ENCODE data around the gene LAPTM4A. TPM values are rescaled to one million over a fixed set of nuclear protein-coding genes. Genes with fewer than 3 reads are reported as not detected.
A peak's percentile ranks its signal among the peaks of the same experiment; 100 is the strongest.

LAPTM4A gene
- total RNA-seq, 6 experiments from 2014 or later: 80.0 to 143 (median 126) TPM

DNA sequence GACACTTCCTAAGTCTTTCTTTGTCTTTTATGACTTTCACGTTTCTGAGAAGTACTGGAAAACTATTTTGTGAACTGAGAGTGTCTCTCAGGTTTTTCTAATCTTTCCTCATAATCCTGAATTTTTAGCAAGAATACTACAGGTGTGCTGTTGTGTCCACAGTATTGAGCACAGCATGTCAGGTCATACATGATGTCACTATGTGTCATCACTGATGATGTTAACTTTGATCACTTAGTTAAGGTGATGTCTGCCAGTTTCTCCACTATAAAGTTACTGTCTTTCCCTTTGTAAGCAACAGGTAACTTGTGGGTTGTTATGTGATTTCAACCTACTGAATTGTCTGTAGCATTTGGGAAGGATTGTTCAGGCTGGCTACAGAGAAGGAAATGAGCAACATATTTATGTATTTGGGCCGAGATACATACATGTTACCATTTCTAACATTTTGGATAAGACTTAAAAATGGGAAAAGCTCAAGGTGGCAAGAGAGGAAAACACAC is 50.0 kb downstream of the LAPTM4A start:
- TF ChIP-seq, protein P1, sequence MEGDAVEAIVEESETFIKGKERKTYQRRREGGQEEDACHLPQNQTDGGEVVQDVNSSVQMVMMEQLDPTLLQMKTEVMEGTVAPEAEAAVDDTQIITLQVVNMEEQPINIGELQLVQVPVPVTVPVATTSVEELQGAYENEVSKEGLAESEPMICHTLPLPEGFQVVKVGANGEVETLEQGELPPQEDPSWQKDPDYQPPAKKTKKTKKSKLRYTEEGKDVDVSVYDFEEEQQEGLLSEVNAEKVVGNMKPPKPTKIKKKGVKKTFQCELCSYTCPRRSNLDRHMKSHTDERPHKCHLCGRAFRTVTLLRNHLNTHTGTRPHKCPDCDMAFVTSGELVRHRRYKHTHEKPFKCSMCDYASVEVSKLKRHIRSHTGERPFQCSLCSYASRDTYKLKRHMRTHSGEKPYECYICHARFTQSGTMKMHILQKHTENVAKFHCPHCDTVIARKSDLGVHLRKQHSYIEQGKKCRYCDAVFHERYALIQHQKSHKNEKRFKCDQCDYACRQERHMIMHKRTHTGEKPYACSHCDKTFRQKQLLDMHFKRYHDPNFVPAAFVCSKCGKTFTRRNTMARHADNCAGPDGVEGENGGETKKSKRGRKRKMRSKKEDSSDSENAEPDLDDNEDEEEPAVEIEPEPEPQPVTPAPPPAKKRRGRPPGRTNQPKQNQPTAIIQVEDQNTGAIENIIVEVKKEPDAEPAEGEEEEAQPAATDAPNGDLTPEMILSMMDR (IDR thresholded peaks at IDR 0.05): no peak
- TF ChIP-seq POLR2A (IDR thresholded peaks at IDR 0.05): no peak
- no peaks in the 10 kb centered on the region for H3K4me1 ChIP-seq
- H3K9me3 ChIP-seq: no peaks in the 10 kb centered on the region
- 68% methylated on average over 2 of the region's 2 CpGs for WGBS (ENCODE audit: insufficient coverage, low coverage, low lambda C conversion rate, missing lambda C conversion rate)
- H3K36me3 ChIP-seq: no peaks in the 10 kb centered on the region
- H3K4me3 ChIP-seq: no peak overlapping the region
- H3K27ac ChIP-seq: no peak overlapping the region
- no peak for DNase-seq
- no peak for ATAC-seq
- intact Hi-C loops (cut with DNase I): no loop called here
- no peaks in the 10 kb centered on the region for H3K27me3 ChIP-seq

- Histone ChIP-seq H3K36me3 (no peaks in the 10 kb centered on the region), H3K27me3 (no peaks in the 10 kb centered on the region), H3K9me3 (no peaks in the 10 kb centered on the region), H3K4me3 (no peak overlapping the region), H3K27ac (no peak overlapping the region), H3K4me1 (peaks cover 0 to 11% (median 0%) of the 10 kb centered on the region in 4 donors)
- no peak for TF ChIP-seq POLR2A (IDR thresholded peaks at IDR 0.05)
- TF ChIP-seq, protein P1 (IDR thresholded peaks at IDR 0.05): no peak
- intact Hi-C loops (cut with DNase I): no loop called here
- DNase-seq (no peak), ATAC-seq (no peak)
Observed at GRCh38 chr2:19993731-19994130, 57.7 kb downstream of the LAPTM4A start.

GRCh38 chr2:19991895-19992294 is 59.5 kb downstream of the LAPTM4A start:
- intact Hi-C loops (cut with DNase I): no loop called here
- H3K36me3 ChIP-seq: no peaks in the 10 kb centered on the region
- no peaks in the 10 kb centered on the region for H3K9me3 ChIP-seq
- no peak overlapping the region for H3K27ac ChIP-seq
- peaks cover 0 to 13% (median 0%) of the 10 kb centered on the region in 4 donors for H3K4me1 ChIP-seq
- DNase-seq: no peak
- TF ChIP-seq, protein P1 (IDR thresholded peaks at IDR 0.05): no peak
- no peak for TF ChIP-seq POLR2A (IDR thresholded peaks at IDR 0.05)
- no peaks in the 10 kb centered on the region for H3K27me3 ChIP-seq
- no peak overlapping the region for H3K4me3 ChIP-seq
- no peak for ATAC-seq
- WGBS (ENCODE audit: insufficient coverage, low coverage, low lambda C conversion rate, missing lambda C conversion rate): 65% methylated on average over 1 of the region's 1 CpG

DNA sequence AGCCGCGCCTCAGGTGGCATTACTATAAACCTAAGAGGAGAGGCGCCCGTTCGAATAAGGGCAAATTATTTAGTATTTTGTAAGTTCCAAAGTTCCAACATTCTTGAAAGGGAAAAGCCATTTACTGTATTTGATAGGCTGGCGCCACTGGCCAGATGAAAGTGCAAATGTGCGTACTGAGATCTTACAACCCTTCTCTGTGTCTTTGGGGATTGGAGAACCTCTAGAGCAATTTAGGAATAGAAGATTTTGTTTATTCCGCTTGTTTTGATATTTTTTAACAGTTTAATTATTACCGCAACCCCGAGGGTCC is 61.1 kb downstream of the LAPTM4A start:
- H3K27me3 ChIP-seq: no peaks in the 10 kb centered on the region
- ATAC-seq: peak in 1 of 4 donors; percentile 2
- DNase-seq: no peak
- intact Hi-C loops (cut with DNase I): no loop called here
- H3K4me3 ChIP-seq: peak overlapping the region; percentile 71 to 88 (median 85)
- H3K36me3 ChIP-seq: no peaks in the 10 kb centered on the region
- H3K4me1 ChIP-seq: peaks cover 0 to 13% (median 0%) of the 10 kb centered on the region in 4 donors
- TF ChIP-seq, protein P1 (IDR thresholded peaks at IDR 0.05): no peak
- no peak for TF ChIP-seq POLR2A (IDR thresholded peaks at IDR 0.05)
- H3K27ac ChIP-seq: no peak overlapping the region
- WGBS (ENCODE audit: insufficient coverage, low coverage, low lambda C conversion rate, missing lambda C conversion rate): 10% methylated on average over 10 of the region's 10 CpGs
- no peaks in the 10 kb centered on the region for H3K9me3 ChIP-seq
